HEK293 (cell line): ENCODE measurements around the gene RPL35.
A peak's percentile ranks its signal among the peaks of the same experiment; 100 is the strongest.

Experiments used
- CTCF ChIA-PET: fragments of 350-600 bp; formaldehyde crosslinking; extraction: SDS; loops from one replicate; lab custom pipeline; 2021; ENCODE audit warnings: antibody characterized with exemption; lab: Yijun Ruan, JAX
- POLR2A ChIA-PET: fragments of 300-600 bp; formaldehyde crosslinking; extraction: SDS; loops from one replicate; lab custom pipeline; 2020; ENCODE audit warnings: antibody characterized with exemption, inconsistent platforms; lab: Yijun Ruan, JAX
- H3K27ac ChIP-seq: fragments of 200-500 bp; sonication (Bioruptor generic); 2 replicates; pipeline ENCODE4 v1.5.1; 2014; ENCODE audit warnings: low read depth, low read length, control low read depth, inconsistent platforms; ENCODE audit errors: extremely low read depth
- H3K36me3 ChIP-seq, 2 experiments: fragments of 200-500 bp in 1 of 2; sonication (Bioruptor generic) in 1 of 2; 1 replicate in 1 of 2; 2 replicates in 1 of 2; pipeline ENCODE4 v1.5.1; 2014 to 2017; ENCODE audit warnings: inconsistent platforms in 2 of 2, low read length in 2 of 2; ENCODE audit not compliant: control insufficient read depth in 2 of 2, insufficient read depth in 1 of 2
- H3K4me1 ChIP-seq: fragments of 200-500 bp; sonication (Bioruptor generic); 2 replicates; pipeline ENCODE4 v1.5.1; 2014; ENCODE audit warnings: mild to moderate bottlenecking, low read length, inconsistent platforms; ENCODE audit not compliant: control insufficient read depth, insufficient read depth
- H3K4me3 ChIP-seq: 2 replicates; pipeline ENCODE4 v1.5.1; 2011; ENCODE audit warnings: low read depth, mild to moderate bottlenecking, control low read depth, low read length, moderate library complexity
- H3K9me3 ChIP-seq: fragments of 200-500 bp; sonication (Bioruptor generic); 2 replicates; pipeline ENCODE4 v1.5.1; 2014; ENCODE audit warnings: low read depth, low read length, inconsistent platforms; ENCODE audit not compliant: control insufficient read depth, insufficient read depth
- AEBP2 ChIP-seq: fragments of 450-650 bp; formaldehyde crosslinking; IDR thresholded peaks from 2 replicates; pipeline ENCODE4 v1.5.1; 2016; ENCODE audit warnings: missing biosample characterization, missing genetic modification characterization, borderline replicate concordance
- OSR2 ChIP-seq: fragments of 450-650 bp; formaldehyde crosslinking; IDR thresholded peaks from 2 replicates; pipeline ENCODE4 v1.5.1; 2016; ENCODE audit warnings: missing biosample characterization, missing genetic modification characterization
- SALL2 ChIP-seq: fragments of 450-650 bp; formaldehyde crosslinking; IDR thresholded peaks from 2 replicates; pipeline ENCODE4 v1.5.0; 2017; ENCODE audit warnings: missing biosample characterization, mild to moderate bottlenecking, missing genetic modification characterization, borderline replicate concordance
- YY2 ChIP-seq: fragments of 450-650 bp; formaldehyde crosslinking; IDR thresholded peaks from 2 replicates; pipeline ENCODE4 v1.5.1; 2016; ENCODE audit warnings: missing biosample characterization, missing genetic modification characterization
- ZBTB44 ChIP-seq: fragments of 450-650 bp; IDR thresholded peaks from 2 replicates; pipeline ENCODE4 v1.5.1; 2018; ENCODE audit warnings: missing biosample characterization, mild to moderate bottlenecking, missing genetic modification characterization
- ZFHX2 ChIP-seq: fragments of 450-650 bp; formaldehyde crosslinking; conservative IDR thresholded peaks from 2 replicates; pipeline ENCODE4 v1.5.1; 2016; ENCODE audit warnings: missing biosample characterization, missing genetic modification characterization
- ZNF114 ChIP-seq: fragments of 450-650 bp; formaldehyde crosslinking; IDR thresholded peaks from 2 replicates; pipeline ENCODE4 v1.5.0; 2017; ENCODE audit warnings: missing biosample characterization, missing genetic modification characterization
- ZNF148 ChIP-seq: fragments of 450-650 bp; formaldehyde crosslinking; IDR thresholded peaks from 2 replicates; pipeline ENCODE4 v1.5.0; 2017; ENCODE audit warnings: missing biosample characterization, missing genetic modification characterization, borderline replicate concordance
- ZNF214 ChIP-seq: fragments of 450-650 bp; formaldehyde crosslinking; IDR thresholded peaks from 2 replicates; pipeline ENCODE4 v1.5.1; 2017; ENCODE audit warnings: missing biosample characterization, mild to moderate bottlenecking, missing genetic modification characterization, borderline replicate concordance
- ZNF350 ChIP-seq: fragments of 450-650 bp; formaldehyde crosslinking; IDR thresholded peaks from 2 replicates; pipeline ENCODE4 v1.5.0; 2017; ENCODE audit warnings: missing biosample characterization, mild to moderate bottlenecking, missing genetic modification characterization
- ZNF37A ChIP-seq: fragments of 450-650 bp; IDR thresholded peaks from 2 replicates; pipeline ENCODE4 v1.5.1; 2018; ENCODE audit warnings: missing biosample characterization, missing genetic modification characterization
- ZNF391 ChIP-seq: fragments of 450-650 bp; formaldehyde crosslinking; IDR thresholded peaks from 2 replicates; pipeline ENCODE4 v1.5.1; 2016; ENCODE audit warnings: low read depth, missing biosample characterization, missing genetic modification characterization, borderline replicate concordance
- ZNF404 ChIP-seq: fragments of 450-650 bp; formaldehyde crosslinking; IDR thresholded peaks from 2 replicates; pipeline ENCODE4 v1.5.1; 2017; ENCODE audit warnings: missing biosample characterization, missing genetic modification characterization
- ZNF449 ChIP-seq: fragments of 450-650 bp; formaldehyde crosslinking; IDR thresholded peaks from 2 replicates; pipeline ENCODE4 v1.5.1; 2017; ENCODE audit warnings: missing biosample characterization, mild to moderate bottlenecking, missing genetic modification characterization, moderate library complexity
- ZNF544 ChIP-seq: fragments of 450-650 bp; formaldehyde crosslinking; IDR thresholded peaks from 2 replicates; pipeline ENCODE4 v1.5.0; 2017; ENCODE audit warnings: missing biosample characterization, missing genetic modification characterization
- ZNF596 ChIP-seq: fragments of 450-650 bp; IDR thresholded peaks from 2 replicates; pipeline ENCODE4 v1.5.0; 2018; ENCODE audit warnings: missing biosample characterization, mild to moderate bottlenecking, missing genetic modification characterization, moderate library complexity
- ZNF692 ChIP-seq: fragments of 450-650 bp; formaldehyde crosslinking; IDR thresholded peaks from 2 replicates; pipeline ENCODE4 v1.5.1; 2016; ENCODE audit warnings: missing biosample characterization, missing genetic modification characterization
- ZNF768 ChIP-seq: fragments of 450-650 bp; formaldehyde crosslinking; IDR thresholded peaks from 2 replicates; pipeline ENCODE4 v1.5.1; 2018; ENCODE audit warnings: missing biosample characterization, mild to moderate bottlenecking, missing genetic modification characterization
- ZNF843 ChIP-seq: fragments of 450-650 bp; formaldehyde crosslinking; IDR thresholded peaks from 2 replicates; pipeline ENCODE4 v1.5.1; 2016; ENCODE audit warnings: missing biosample characterization, missing genetic modification characterization

RPL35 gene

GRCh38 chr9:124815601-124816000, 46.2 kb downstream of the RPL35 start:
- no peaks in the 10 kb centered on the region for H3K9me3 ChIP-seq
- CTCF ChIA-PET, result interaction anchor here (0.6 to 6.6 kb wide), 6 partner anchors 14 to 55 kb away, joined by 3 to 75 read pairs (median 4); partner anchors contain the start of gene WDR38
- TF ChIP-seq YY2 (tag by site-specific recombination) (no peak), ZNF148 (tag by site-specific recombination) (no peak), ZFHX2 (tag by site-specific recombination) (no peak), ZNF391 (tag by site-specific recombination) (no peak), ZNF350 (no peak), ZNF843 (tag by site-specific recombination) (no peak), AEBP2 (tag by site-specific recombination) (no peak), ZBTB44 (no peak), ZNF404 (tag by site-specific recombination) (no peak), ZNF768 (tag by site-specific recombination) (no peak), ZNF692 (no peak), ZNF214 (tag by site-specific recombination) (no peak), ZNF37A (no peak), OSR2 (tag by site-specific recombination) (no peak), ZNF596 (tag by site-specific recombination) (no peak), SALL2 (no peak), ZNF114 (tag by site-specific recombination) (no peak), ZNF544 (tag by site-specific recombination) (no peak)
- no peak overlapping the region for H3K4me3 ChIP-seq
- no peaks in the 10 kb centered on the region for H3K36me3 ChIP-seq
- H3K27ac ChIP-seq, result no peak overlapping the region
- H3K4me1 ChIP-seq, result 0 out of 2 replicates have a peak, but pooled peaks cover 3% of the 10 kb centered on the region
- POLR2A ChIA-PET, result interaction anchor here (0.7 kb wide), 1 partner anchor 31 kb away, joined by 4 read pairs; no protein-coding TSS in a partner anchor

- no peak overlapping the region for H3K27ac ChIP-seq
- ChIA-PET POLR2A (interaction anchor here (0.8 to 3.2 kb wide), 2 partner anchors 21 to 48 kb away, joined by 3 to 13 read pairs; no protein-coding TSS in a partner anchor), CTCF (interaction anchor here (0.6 to 10.0 kb wide), 5 partner anchors 21 to 40 kb away, joined by 3 to 97 read pairs (median 10); partner anchors contain the start of genes NR6A1, OLFML2A and WDR38)
- no peaks in the 10 kb centered on the region for H3K36me3 ChIP-seq
- no peaks in the 10 kb centered on the region for H3K9me3 ChIP-seq
- H3K4me1 ChIP-seq, result 0 out of 2 replicates have a peak, but pooled peaks cover 3% of the 10 kb centered on the region
- no peak overlapping the region for H3K4me3 ChIP-seq
- no peak for TF ChIP-seq ZNF148 (tag by site-specific recombination)
- TF ChIP-seq ZNF449, result peak; percentile 70
- no peak for TF ChIP-seq ZNF768 (tag by site-specific recombination)
These were observed 47.6 kb downstream of the RPL35 start for GRCh38 chr9:124814164-124814535.
